ENCODE results near the gene DENND1A. TPM values are rescaled to one million over a fixed set of nuclear protein-coding genes. Genes with fewer than 3 reads are reported as not detected.

The DENND1A gene
- total RNA-seq, 1 experiment from 2014 or later: 19.7 TPM

- DNase-seq (ENCODE audit: low read depth, low spot score) (no peak), ATAC-seq (no peak)
- ChIA-PET POLR2A (no interaction called here), CTCF (no interaction called here)
- Histone ChIP-seq H3K4me3 (ENCODE audit: low read depth in 2 of 2, low read length in 2 of 2) (no peak overlapping the region), H3K27me3 (ENCODE audit: control insufficient read depth, insufficient read depth, low read length) (no peaks in the 10 kb centered on the region), H3K9me3 (ENCODE audit: control insufficient read depth, insufficient read depth, low read depth, low read length) (no peaks in the 10 kb centered on the region), H3K4me1 (ENCODE audit: control insufficient read depth, insufficient read depth, low read length) (no peaks in the 10 kb centered on the region), H3K36me3 (ENCODE audit: control insufficient read depth, insufficient read depth, low read length) (no peaks in the 10 kb centered on the region), H3K27ac (ENCODE audit: low read length) (no peak overlapping the region)
- intact Hi-C loops (cut with micrococcal nuclease; ENCODE audit: unreplicated experiment): no loop called here
- no TSS peak for BruUV-seq (replicated peaks)
- TF ChIP-seq, protein P1, sequence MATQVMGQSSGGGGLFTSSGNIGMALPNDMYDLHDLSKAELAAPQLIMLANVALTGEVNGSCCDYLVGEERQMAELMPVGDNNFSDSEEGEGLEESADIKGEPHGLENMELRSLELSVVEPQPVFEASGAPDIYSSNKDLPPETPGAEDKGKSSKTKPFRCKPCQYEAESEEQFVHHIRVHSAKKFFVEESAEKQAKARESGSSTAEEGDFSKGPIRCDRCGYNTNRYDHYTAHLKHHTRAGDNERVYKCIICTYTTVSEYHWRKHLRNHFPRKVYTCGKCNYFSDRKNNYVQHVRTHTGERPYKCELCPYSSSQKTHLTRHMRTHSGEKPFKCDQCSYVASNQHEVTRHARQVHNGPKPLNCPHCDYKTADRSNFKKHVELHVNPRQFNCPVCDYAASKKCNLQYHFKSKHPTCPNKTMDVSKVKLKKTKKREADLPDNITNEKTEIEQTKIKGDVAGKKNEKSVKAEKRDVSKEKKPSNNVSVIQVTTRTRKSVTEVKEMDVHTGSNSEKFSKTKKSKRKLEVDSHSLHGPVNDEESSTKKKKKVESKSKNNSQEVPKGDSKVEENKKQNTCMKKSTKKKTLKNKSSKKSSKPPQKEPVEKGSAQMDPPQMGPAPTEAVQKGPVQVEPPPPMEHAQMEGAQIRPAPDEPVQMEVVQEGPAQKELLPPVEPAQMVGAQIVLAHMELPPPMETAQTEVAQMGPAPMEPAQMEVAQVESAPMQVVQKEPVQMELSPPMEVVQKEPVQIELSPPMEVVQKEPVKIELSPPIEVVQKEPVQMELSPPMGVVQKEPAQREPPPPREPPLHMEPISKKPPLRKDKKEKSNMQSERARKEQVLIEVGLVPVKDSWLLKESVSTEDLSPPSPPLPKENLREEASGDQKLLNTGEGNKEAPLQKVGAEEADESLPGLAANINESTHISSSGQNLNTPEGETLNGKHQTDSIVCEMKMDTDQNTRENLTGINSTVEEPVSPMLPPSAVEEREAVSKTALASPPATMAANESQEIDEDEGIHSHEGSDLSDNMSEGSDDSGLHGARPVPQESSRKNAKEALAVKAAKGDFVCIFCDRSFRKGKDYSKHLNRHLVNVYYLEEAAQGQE (IDR thresholded peaks at IDR 0.05; ENCODE audit: insufficient read depth in 1 of 2, low read depth in 2 of 2, low read length in 1 of 2): no peak
- TF ChIP-seq POLR2AphosphoS5 (IDR thresholded peaks at IDR 0.05; ENCODE audit: low read depth, low read length) (no peak), TCF7L2 (IDR thresholded peaks at IDR 0.05; ENCODE audit: low read depth, low read length) (no peak), SIN3A (IDR thresholded peaks at IDR 0.05; ENCODE audit: borderline replicate concordance, insufficient read depth, low read depth, low read length) (no peak), CTCF (IDR thresholded peaks at IDR 0.05) (no peak)
- in situ Hi-C loops (cut with HindIII; ENCODE audit: low pct_unique_long_range_greater_than_20kb, low sequenced_read_pairs): no loop called here
These were observed 284.2 kb downstream of the DENND1A start for GRCh38 chr9:123645762-123646161.

- ChIA-PET CTCF (no interaction called here), POLR2A (no interaction called here)
- no peak for ATAC-seq
- Histone ChIP-seq H3K4me1 (ENCODE audit: control insufficient read depth, insufficient read depth, low read length) (no peaks in the 10 kb centered on the region), H3K4me3 (ENCODE audit: low read depth in 2 of 2, low read length in 2 of 2) (no peak overlapping the region), H3K27me3 (ENCODE audit: control insufficient read depth, insufficient read depth, low read length) (no peaks in the 10 kb centered on the region), H3K9me3 (ENCODE audit: control insufficient read depth, insufficient read depth, low read depth, low read length) (no peaks in the 10 kb centered on the region), H3K27ac (ENCODE audit: low read length) (no peak overlapping the region), H3K36me3 (ENCODE audit: control insufficient read depth, insufficient read depth, low read length) (no peaks in the 10 kb centered on the region)
- no TSS peak for BruUV-seq (replicated peaks)
- no peak for DNase-seq (ENCODE audit: low read depth, low spot score)
- intact Hi-C loops (cut with micrococcal nuclease; ENCODE audit: unreplicated experiment): no loop called here
- in situ Hi-C loops (cut with HindIII; ENCODE audit: low pct_unique_long_range_greater_than_20kb, low sequenced_read_pairs): no loop called here
- no peak for TF ChIP-seq POLR2AphosphoS5 (IDR thresholded peaks at IDR 0.05; ENCODE audit: low read depth, low read length)
- no peak for TF ChIP-seq TCF7L2 (IDR thresholded peaks at IDR 0.05; ENCODE audit: low read depth, low read length)
- TF ChIP-seq, protein P1 (IDR thresholded peaks at IDR 0.05; ENCODE audit: insufficient read depth in 1 of 2, low read depth in 2 of 2, low read length in 1 of 2): no peak
- TF ChIP-seq SIN3A (IDR thresholded peaks at IDR 0.05; ENCODE audit: borderline replicate concordance, insufficient read depth, low read depth, low read length): no peak
These were observed 284.8 kb downstream of the DENND1A start for GRCh38 chr9:123645126-123645525.
